HG03565 (cell line): Measurements from ENCODE around the gene ELF2.
"Not testable (repeated sequence)": the region's sequence is repeated elsewhere in the genome, so short reads cannot be mapped to it uniquely, and the experiment has no call there.

ENCODE experiments used
- ATAC-seq: cut with Tn5 transposase; IDR thresholded peaks from one replicate; pipeline ENCODE4 v1.9.1; 2021; ENCODE audit warnings: mild to moderate bottlenecking, moderate library complexity; ENCODE audit not compliant: unreplicated experiment

Gene ELF2

GRCh38 chr4:139024686-139025085 lies 152.3 kb downstream of the ELF2 start:
- ATAC-seq = no peak

- ATAC-seq = no peak
Observed at GRCh38 chr4:139022835-139023234, 154.2 kb downstream of the ELF2 start.

- not testable (repeated sequence) for ATAC-seq
Observed at GRCh38 chr4:139021071-139021470, 155.9 kb downstream of the ELF2 start.

GRCh38 chr4:139020384-139020783 lies 156.6 kb downstream of the ELF2 start:
- no peak for ATAC-seq

GRCh38 chr4:139018971-139019758 lies 157.9 kb downstream of the ELF2 start:
- no peak for ATAC-seq

- no peak for ATAC-seq
Observed at GRCh38 chr4:139018501-139018900, 158.5 kb downstream of the ELF2 start.

GRCh38 chr4:139017861-139018260 lies 159.2 kb downstream of the ELF2 start:
- no peak for ATAC-seq

- ATAC-seq = peak; percentile 14
Observed at GRCh38 chr4:139015948-139016471, 161.0 kb downstream of the ELF2 start.

GRCh38 chr4:139015269-139015947 lies 161.6 kb downstream of the ELF2 start, which contains the start of gene NOCT:
Gene NOCT (plus strand): TSS chr4:139015781. CDS start chr4:139015982, 201 bp downstream.
- ATAC-seq = peak; percentile 89

- ATAC-seq = peak; percentile 5
Observed at GRCh38 chr4:139014371-139015268, 162.4 kb downstream of the ELF2 start.

GRCh38 chr4:139011225-139011950 lies 165.6 kb downstream of the ELF2 start:
- ATAC-seq = no peak

- ATAC-seq = no peak
Observed at GRCh38 chr4:139009702-139010101, 167.3 kb downstream of the ELF2 start.

- ATAC-seq = not testable (repeated sequence)
Observed at GRCh38 chr4:139008278-139008677, 168.7 kb downstream of the ELF2 start.

GRCh38 chr4:139007640-139008039 lies 169.4 kb downstream of the ELF2 start:
- ATAC-seq = no peak
